ENCODE measurements around the gene CALN1.

CALN1 gene

DNA sequence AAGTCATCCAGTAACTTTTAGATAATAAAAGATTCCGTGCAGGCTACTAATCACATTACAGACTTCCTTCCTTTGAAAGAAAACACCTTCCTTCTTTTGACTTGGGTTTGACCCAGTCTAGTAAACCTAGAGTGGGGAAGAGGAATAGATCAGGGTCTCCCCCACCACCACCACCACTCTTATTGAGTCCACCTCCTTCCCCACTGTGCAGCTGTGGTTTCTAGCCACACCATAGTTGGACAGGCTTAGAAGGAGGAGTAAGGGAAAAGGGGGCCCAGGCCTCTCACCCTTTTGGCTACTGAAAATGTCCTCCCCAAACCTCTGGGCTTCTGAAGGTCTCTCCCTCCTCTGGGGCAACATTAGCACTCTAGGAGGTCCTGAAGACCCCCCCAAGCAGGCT is 372.7 kb downstream of the CALN1 start:
- DNase-seq (ENCODE audit: low read depth in 2 of 2): no peak

DNA sequence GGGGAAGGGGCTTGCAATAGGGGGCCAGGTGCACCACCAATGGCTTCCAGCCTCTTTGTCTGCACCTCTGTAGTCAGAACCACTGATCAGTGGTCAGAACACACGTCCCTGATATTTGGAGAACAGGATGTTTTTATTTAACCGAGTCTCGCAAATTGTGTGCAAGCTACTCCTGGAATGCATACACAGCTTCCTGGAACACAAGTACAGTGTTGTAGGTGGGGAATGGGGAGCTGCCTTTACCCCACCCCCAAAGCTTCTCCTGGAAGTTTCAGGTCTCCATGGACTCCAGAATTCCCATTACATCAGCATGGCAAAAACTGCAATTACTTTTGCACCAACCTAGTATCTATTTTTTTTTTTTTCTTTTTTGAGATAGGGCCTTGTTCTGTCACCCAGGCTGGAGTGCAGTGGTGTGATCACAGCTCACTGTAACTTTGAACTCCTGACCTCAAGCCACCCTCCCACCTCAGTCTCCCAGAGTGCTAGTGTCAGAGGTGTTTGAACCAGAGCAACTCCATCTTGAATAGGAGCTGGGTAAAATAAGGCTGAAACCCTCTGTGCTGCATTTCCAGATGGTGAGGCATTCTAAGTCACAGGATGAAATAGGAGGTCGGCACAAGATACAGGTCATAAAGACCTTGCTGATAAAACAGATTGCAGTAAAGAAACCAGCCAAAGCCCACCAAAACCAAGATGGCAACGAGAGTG is 374.0 kb downstream of the CALN1 start:
- DNase-seq (ENCODE audit: low read depth in 2 of 2): no peak

DNA sequence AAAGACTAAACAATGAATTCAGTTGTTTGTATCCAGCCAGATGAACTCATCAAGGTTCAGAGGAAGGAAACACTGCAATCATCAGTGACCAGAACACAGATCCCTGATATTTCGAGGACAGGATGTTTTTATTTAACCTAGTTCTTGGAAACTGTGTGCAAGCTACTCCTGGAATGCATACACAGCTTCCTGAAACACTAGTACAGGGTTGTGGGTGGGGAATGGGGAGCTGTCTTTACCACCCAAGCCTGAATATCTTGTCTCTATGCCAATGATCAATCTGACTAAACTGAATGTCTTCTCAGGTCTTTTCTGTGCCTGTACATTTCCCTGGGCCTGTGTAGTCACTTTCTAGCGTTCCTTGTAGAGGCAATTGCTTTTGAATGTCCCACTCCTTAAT is 374.6 kb downstream of the CALN1 start:
- DNase-seq (ENCODE audit: low read depth in 2 of 2): no peak

DNA sequence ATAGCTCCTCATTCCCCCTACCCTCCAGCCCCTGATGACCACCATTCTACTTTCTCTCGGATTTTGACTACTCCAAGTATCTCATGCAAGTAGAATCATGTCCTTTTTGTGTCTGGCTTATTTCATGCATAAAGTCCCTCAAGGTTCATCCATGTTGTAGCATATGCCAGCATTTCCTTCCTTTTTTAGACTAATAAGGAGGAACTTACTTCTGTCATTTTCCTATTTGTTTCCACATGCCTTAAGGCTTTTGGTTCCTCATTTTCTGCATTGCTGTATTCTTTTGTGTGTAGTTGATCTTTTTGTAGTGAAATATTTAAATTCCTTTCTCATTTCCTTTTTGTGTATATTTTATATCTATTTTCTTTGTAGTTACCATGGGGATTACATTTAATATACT is 376.9 kb downstream of the CALN1 start:
- no peak for DNase-seq (ENCODE audit: low read depth in 2 of 2)

DNA sequence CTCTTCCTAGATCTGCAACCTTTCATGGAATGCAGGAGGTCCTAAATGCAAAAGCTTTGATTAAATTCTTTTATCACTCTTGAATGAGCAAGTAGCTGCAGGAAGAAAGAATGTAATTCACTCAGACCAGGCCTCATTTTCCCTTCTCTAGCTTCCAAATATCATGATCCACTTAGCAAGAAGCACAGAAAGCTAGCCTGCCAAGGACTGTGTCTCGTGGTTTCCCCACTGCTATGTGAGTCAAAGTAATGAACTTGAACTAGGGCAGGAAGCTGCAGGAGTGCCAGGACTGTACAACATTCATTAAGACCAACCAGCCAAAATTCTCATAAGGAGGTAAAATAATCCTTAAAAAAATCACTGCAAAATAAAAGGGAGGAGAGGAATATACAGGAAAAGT is 379.2 kb downstream of the CALN1 start:
- no peak for DNase-seq (ENCODE audit: low read depth in 2 of 2)

DNA sequence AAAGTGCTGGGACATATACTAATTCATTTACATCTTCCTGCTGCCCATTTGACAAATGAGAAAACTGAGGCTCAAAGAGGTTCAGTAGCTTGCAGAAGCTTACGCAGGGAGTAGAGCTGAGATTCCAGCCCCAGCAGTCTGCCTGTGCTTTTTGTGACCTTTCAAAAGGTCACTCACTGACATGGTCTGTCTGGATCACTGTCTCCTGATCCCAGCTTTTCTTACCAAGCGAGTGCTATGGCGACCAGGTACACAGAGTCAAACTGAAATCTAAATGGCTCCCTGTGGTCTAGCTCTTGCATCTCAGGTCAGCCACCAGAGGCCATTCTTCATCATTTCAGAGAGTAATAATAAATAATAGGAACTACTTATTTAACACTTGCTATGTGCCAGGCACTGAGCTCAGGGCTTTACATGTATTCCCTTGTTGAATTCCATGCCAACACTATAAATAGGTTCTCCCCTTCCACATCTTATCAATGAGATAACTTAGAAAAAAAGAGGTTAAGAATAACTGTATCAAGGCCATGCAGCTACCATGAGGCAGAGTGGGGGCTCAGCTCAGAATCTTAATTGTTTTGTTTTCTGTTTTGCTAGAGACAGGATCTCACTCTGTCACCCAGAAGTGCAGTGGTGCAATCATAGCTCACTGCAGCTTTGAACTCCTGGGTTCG is 381.0 kb downstream of the CALN1 start:
- DNase-seq (ENCODE audit: low read depth in 2 of 2): no peak

DNA sequence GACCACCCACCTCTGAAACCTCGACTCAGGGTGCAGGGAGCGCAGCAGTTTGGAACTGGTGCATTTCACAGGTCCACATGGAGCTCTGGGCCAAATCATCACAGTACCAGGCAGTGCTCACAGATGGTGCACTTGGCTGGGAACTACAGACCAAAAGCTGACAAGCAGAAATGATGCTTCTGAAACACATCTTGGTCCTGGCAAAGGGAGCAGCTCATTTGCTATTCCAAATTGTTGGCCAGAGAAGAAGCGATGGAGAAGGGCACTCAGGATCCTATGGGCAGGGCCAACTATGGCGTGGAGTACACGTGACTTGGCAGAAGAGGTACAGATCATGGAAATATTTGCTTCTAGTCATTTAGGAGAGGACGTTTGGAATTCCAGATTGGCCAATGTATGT is 383.9 kb downstream of the CALN1 start:
- DNase-seq (ENCODE audit: low read depth in 2 of 2): no peak

DNA sequence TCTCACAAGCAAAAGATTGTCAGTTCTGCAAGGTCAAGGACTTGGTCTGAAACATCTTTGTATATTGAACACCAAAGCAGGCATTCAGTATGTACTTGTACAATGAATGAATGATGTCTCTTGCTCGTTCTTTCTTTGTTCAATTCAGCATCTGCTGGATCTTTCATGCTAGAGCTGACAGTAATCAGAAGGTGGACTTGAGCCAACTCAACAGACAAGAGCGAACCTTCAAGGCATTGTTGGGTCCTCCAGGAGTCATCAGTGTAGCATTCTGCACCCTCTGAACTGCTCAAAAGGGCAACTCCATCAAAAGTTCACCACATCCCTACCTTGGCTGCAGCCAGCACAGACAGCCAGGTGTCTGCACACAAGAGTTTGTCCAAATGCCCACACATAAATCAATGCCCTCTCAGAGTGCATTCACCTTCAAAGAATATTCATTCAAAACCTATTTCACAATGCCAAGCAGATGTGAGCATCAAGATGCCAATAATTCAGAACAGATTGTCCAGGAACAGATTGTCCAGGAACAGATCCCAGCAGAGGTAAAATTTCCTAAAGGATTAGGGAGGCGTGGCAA is 386.7 kb downstream of the CALN1 start:
- DNase-seq (ENCODE audit: low read depth in 2 of 2): no peak

DNA sequence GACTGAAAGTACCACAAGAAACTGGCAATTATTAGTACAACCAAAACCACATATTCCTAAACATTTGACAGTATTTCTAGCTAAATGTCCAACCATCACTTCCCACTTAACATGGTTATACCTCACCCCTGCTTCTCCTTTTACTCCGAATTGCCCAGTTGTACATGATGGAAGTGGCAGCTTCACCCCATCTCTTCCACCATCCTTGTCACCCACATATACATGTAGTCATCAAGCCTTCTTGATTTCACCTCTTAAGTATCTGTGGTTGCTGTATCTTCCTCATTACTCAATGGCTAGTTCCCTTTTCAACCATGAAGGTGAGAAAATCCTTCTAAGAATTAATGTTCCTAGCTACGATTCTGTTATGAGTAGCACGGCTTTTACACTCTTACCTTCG is 388.2 kb downstream of the CALN1 start:
- DNase-seq (ENCODE audit: low read depth in 2 of 2): no peak

DNA sequence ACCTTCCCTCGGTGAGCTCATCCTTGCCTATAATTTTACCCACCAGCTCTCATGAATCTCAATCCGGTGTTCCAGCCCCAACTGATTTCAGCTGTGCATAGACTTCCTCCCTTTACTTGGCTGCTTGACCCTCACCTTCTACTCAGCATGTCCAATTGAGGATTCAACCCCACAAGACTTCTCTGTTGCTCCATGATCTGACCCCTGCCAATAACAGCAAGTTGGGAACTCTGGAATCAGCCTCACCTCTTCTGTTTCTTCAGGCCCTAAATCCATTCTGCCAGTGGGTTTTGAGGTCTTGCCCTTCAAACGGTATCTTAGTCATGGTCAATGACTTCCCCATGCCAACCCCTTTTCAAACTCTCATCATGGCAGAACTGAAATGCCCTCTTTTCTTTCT is 390.4 kb downstream of the CALN1 start:
- no peak for DNase-seq (ENCODE audit: low read depth in 2 of 2)

DNA sequence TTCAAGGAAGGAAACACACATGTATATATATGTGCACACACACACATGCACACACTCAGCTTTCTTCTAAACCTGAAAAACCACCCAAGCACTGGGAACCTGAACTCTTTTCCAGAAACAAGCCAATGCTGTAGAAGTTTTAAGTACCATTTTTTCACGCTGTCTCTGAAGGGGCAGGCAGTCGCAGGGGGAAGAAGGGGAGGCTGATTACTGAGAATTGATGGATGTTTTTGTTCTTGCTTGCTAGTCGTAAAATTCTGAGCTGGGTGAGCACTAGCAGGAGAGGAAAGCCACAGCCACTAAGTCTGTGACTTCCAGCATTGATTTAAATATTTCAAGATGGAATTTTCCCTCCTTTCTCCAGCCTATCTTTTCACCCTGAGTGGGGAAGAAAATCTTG is 391.8 kb downstream of the CALN1 start:
- DNase-seq (ENCODE audit: low read depth in 2 of 2): no peak

DNA sequence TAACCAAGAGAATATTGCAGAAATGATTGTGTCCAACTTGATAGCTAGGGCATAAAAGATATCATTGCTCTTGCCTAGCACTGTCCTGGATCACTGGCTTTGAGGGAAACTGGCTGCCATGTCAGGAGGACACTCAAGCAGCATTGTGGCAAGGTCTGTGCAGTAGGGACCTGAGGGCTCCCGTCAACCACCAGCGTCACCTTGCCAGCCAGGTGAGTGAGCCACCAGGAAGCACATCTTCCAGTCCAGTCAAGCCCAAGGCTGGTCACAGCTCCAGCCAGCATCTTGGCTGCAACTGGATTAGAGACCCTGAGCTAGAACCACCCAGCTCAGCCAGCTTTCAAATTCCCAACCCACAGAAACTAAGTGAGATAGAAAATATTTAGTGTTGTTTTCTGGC is 392.7 kb downstream of the CALN1 start:
- DNase-seq (ENCODE audit: low read depth in 2 of 2): no peak

DNA sequence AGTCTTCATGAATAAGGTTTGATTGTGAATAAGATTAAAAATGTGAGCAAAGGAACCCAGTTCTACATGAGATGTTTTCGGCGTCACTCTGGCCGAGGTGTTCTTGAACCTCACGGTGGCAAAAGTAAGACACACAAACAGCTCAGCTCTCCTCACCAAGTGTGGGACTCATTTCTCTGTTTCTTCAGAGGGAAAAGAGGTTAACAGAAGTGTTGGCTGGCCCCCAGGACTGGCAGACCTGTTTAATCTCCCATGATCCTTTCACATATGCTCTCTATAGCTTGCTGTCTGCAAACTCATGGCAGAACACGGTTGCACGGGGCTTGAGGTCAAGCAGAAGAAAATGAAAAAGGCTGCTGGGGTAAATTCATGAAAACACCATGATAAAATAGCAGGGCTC is 394.4 kb downstream of the CALN1 start:
- DNase-seq (ENCODE audit: low read depth in 2 of 2): no peak

DNA sequence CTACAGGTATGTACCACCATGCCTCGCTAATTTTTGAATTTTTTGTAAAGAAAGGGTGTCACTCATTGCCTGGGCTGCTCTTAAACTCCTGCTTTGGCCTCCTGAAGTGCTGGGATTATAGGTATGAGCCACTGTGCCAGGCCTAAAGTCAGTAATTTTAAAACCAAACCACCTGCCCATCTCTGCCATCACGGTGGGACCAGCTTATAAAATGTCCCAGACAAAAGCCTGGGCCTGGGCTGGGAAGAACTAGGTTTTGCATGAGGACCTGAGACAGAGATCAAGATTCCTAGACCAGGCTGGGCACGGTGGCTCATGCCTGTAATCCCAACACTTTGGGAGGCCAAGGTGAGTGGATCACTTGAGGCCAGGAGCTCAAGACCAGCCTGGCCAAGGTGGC is 395.6 kb downstream of the CALN1 start:
- no peak for DNase-seq (ENCODE audit: low read depth in 2 of 2)

DNA sequence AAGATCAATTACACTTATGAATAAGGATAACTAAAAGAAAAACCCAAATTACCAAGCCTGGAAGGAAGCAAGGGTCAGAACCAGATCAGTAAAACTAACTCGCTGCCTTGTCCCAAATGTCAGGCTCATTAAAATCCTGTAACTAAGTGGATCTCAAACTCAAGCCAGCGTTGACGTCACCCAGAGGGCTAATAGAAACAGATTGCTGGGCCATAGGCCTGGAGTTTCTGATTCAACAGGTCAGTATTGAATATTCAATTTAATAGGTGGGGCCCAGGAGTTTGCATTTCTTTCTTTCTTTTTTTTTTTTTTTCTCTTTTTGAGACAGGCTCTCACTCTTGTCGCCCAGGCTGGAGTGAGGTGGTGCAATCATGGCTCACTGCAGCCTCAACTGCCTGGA is 397.0 kb downstream of the CALN1 start:
- no peak for DNase-seq (ENCODE audit: low read depth in 2 of 2)

DNA sequence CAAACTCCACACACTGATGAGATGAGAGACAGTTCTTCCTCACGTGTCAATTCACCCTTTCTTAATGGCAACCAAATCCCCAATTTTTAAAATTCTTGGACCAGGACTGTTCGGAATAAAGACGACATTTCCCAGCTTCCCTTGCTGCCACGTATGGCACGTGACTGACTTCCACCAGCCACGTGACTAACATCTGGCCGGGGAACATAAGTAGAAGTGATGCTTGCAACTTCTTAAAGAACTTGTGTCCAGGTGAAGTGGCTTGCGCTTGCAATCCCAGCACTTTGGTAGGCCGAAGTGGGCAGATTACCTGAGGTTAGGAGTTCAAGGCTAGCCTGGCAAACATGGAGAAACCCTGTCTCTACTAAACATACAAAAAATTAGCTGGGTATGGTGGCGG is 405.1 kb downstream of the CALN1 start:
- DNase-seq (ENCODE audit: low read depth in 2 of 2): no peak

DNA sequence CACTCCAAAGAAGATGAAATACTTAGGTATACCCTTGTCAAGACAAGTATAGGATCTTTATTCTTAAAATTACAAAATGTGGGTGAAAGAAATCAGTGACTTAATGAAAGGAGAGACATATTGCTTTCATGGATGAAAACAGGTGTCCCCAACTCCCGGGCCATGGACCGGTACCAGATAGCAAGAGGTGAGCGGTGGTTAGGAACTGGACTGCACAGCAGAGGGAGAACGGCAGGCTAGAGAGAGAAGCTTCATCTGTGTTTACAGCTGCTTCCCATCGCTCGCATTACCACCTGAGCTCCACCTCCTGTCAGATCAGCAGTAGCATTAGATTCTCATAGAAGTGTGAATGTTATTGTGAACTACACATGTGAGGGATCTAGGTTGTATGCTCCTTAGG is 408.9 kb downstream of the CALN1 start:
- DNase-seq (ENCODE audit: low read depth in 2 of 2): no peak

DNA sequence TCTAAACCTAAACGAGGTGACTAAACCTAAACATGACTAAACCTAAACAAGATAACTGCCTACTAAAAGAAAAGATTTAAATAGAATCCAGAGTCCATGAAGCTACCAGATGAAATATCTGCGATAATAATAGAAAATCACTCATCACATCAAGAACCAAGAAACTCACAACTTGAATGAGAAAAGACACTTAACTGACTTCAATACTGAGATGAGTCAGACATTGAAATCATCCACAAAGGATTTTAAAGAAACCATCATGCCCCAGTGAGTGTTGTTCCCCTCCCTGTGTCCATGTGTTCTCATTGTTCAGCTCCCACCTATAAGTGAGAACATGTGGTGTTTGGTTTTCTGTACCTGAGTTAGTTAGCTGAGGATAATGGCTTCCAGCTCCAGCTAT is 416.0 kb downstream of the CALN1 start:
- DNase-seq (ENCODE audit: low read depth in 2 of 2): no peak

DNA sequence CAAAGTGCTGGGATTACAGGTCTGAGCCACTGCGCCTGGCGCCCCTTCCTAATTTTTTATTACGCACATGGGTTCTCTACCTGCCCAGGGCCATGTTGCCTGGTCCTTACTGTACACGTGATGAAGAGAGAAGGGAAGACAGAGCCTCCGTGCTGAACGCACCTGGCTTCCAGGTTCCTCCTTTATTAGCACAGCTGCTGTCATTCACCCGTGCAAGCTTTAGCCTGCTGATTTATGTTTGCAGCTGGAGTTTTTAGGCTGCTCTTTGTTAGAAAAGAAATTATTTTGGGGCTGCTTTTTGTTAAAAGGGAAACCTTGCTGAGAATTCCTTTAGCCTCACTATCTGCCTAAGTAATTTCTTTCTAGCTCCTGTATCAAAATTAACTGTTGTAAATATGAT is 417.0 kb downstream of the CALN1 start:
- DNase-seq (ENCODE audit: low read depth in 2 of 2): no peak

DNA sequence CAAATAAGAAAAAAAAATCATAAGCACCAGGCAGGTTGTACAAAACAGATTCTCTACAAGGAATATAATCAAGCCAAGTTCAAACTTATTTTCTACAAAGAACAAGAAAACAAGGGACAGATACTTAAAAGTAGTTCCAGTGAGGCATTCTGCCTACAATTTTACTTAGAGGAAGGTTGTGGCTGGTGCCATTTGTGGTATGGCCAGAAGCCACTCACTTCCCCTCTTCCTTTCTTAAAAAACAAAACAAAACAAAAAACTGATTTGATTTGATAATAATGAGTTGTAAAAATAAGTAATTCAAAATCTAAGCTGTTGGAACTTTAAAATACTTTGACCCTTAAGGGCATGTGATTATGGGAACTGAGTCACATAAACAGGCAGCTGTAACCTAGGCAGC is 420.6 kb downstream of the CALN1 start:
- no peak for DNase-seq (ENCODE audit: low read depth in 2 of 2)

DNA sequence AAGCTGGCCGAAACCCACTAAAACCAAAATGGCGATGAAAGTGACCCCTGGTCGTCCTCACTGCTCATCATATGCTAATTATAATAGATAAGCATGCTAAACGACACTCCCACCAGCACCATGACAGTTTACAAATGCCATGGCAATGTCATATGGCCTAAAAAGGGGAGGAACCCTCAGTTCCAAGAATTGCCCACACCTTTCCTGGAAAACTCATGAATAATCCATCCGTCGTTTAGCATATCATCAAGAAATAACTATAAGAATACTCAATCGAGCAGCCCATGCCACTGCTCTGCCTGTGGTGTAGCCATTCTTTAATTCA is 422.0 kb downstream of the CALN1 start:
- no peak for DNase-seq (ENCODE audit: low read depth in 2 of 2)

DNA sequence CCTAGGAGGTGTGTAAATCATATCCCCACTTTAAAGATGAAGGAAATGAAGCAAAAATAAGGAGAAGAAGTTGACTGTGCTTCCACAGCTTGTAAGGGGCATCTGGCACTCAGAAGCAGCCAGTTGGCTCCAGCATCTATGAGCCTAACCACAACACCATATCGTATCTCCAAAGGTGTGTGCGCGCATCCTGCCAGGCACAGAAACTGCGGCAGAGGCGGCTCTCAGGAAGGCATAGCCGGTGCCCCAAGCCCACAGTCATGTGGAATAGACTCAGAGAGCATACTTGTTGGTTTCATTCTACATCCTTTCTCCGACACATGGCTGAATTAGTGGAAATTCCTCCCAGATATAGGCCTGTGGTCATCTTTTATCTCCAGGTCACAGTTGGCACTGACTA is 423.9 kb downstream of the CALN1 start:
- no peak for DNase-seq (ENCODE audit: low read depth in 2 of 2)

DNA sequence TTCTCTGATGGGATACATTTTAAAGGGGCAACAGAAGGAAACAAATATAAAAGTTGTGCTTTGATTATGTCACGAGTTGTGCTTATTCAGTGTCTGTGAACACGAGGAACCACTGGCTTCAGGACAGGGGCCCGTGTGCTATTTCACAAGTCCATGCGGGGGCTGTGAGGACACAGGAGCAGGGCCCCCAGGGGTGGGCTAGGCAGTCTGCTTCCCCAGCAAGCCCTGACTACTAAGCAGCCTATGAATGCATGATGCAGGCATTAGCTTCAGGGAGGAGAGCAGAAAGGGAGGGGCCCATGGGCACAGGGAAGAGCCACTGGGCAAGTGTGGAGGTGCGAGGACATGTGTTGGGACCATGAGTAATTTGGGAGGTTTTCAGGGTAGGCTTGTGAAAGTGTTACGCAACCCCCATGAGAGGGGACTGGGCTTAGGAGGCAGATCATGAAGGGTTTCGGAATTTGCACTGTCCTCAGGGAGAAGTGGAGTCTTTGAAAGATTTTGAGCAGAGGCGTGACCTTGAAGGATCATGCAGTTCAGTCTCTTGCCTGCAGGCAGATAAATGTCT is 424.9 kb downstream of the CALN1 start:
- no peak for DNase-seq (ENCODE audit: low read depth in 2 of 2)
